GM18520 (cell line): ENCODE measurements around the gene PDZRN3.
"Not testable (repeated sequence)": the region's sequence is repeated elsewhere in the genome, so short reads cannot be mapped to it uniquely, and the experiment has no call there.

Experiments used
- ATAC-seq: cut with Tn5 transposase; IDR thresholded peaks from one replicate; pipeline ENCODE4 v1.9.1; 2021; ENCODE audit not compliant: unreplicated experiment

Gene PDZRN3

GRCh38 chr3:73592154-73593144, 32.3 kb downstream of the PDZRN3 start:
- ATAC-seq, result no peak

- no peak for ATAC-seq
Observed at GRCh38 chr3:73591286-73591800, 33.4 kb downstream of the PDZRN3 start.

GRCh38 chr3:73586628-73587027, 38.1 kb downstream of the PDZRN3 start:
- no peak for ATAC-seq

- no peak for ATAC-seq
Observed at GRCh38 chr3:73586190-73586589, 38.6 kb downstream of the PDZRN3 start.

- no peak for ATAC-seq
Observed at GRCh38 chr3:73584873-73585272, 39.9 kb downstream of the PDZRN3 start.

GRCh38 chr3:73582535-73582934, 42.2 kb downstream of the PDZRN3 start:
- no peak for ATAC-seq

GRCh38 chr3:73581134-73581846, 43.5 kb downstream of the PDZRN3 start:
- ATAC-seq, result no peak

GRCh38 chr3:73580343-73580742, 44.4 kb downstream of the PDZRN3 start:
- ATAC-seq, result no peak

GRCh38 chr3:73577704-73578103, 47.0 kb downstream of the PDZRN3 start:
- ATAC-seq, result no peak

- ATAC-seq, result no peak
Observed at GRCh38 chr3:73576999-73577461, 47.7 kb downstream of the PDZRN3 start.

- ATAC-seq, result no peak
Observed at GRCh38 chr3:73575953-73576352, 48.8 kb downstream of the PDZRN3 start.

- ATAC-seq, result no peak
Observed at GRCh38 chr3:73575519-73575918, 49.2 kb downstream of the PDZRN3 start.

GRCh38 chr3:73573204-73573603, 51.5 kb downstream of the PDZRN3 start:
- ATAC-seq, result no peak

- no peak for ATAC-seq
Observed at GRCh38 chr3:73572368-73572767, 52.4 kb downstream of the PDZRN3 start.

- no peak for ATAC-seq
Observed at GRCh38 chr3:73571238-73571794, 53.4 kb downstream of the PDZRN3 start.

- no peak for ATAC-seq
Observed at GRCh38 chr3:73569246-73569760, 55.4 kb downstream of the PDZRN3 start.

GRCh38 chr3:73568371-73568862, 56.3 kb downstream of the PDZRN3 start:
- ATAC-seq, result no peak

GRCh38 chr3:73565374-73565773, 59.4 kb downstream of the PDZRN3 start:
- ATAC-seq, result not testable (repeated sequence)

- ATAC-seq, result no peak
Observed at GRCh38 chr3:73563896-73564582, 60.7 kb downstream of the PDZRN3 start.

GRCh38 chr3:73561494-73561893, 63.2 kb downstream of the PDZRN3 start:
- no peak for ATAC-seq
